MM.1S (cell line): ENCODE results near the gene RNF214.

ENCODE experiments used
- EZH2phosphoT487 ChIP-seq: fragments of 300-600 bp; sonication (generic); IDR thresholded peaks from 2 replicates; pipeline ENCODE4 v1.6.1; 2018; ENCODE audit warnings: antibody characterized with exemption, low read length
- TF ChIP-seq, protein P1 (sequence below): fragments of 300-600 bp; sonication (generic); IDR thresholded peaks from 2 replicates; pipeline ENCODE4 v1.5.1; 2016; ENCODE audit warnings: antibody characterized with exemption, low read length, mixed read lengths

- TF ChIP-seq, protein P1, sequence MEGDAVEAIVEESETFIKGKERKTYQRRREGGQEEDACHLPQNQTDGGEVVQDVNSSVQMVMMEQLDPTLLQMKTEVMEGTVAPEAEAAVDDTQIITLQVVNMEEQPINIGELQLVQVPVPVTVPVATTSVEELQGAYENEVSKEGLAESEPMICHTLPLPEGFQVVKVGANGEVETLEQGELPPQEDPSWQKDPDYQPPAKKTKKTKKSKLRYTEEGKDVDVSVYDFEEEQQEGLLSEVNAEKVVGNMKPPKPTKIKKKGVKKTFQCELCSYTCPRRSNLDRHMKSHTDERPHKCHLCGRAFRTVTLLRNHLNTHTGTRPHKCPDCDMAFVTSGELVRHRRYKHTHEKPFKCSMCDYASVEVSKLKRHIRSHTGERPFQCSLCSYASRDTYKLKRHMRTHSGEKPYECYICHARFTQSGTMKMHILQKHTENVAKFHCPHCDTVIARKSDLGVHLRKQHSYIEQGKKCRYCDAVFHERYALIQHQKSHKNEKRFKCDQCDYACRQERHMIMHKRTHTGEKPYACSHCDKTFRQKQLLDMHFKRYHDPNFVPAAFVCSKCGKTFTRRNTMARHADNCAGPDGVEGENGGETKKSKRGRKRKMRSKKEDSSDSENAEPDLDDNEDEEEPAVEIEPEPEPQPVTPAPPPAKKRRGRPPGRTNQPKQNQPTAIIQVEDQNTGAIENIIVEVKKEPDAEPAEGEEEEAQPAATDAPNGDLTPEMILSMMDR = no peak
- TF ChIP-seq EZH2phosphoT487 = no peak
These were observed 100.4 kb downstream of the RNF214 start for GRCh38 chr11:117332843-117333242.
